Fibroblast of lung (primary cell): Measurements from ENCODE around the gene NFASC.

Experiments used
- CTCF ChIP-seq, 2 donors: IDR thresholded peaks in 1 of 2; conservative IDR thresholded peaks in 1 of 2; 1 replicate in 1 of 2; 2 replicates in 1 of 2; pipeline ENCODE4 v1.5.1; 2011 to 2012; ENCODE audit warnings: low read length in 2 of 2, control low read depth in 1 of 2, inconsistent platforms in 1 of 2, low read depth in 1 of 2, mild to moderate bottlenecking in 1 of 2
- EZH2 ChIP-seq: IDR thresholded peaks from 2 replicates; pipeline ENCODE4 v1.5.1; 2012; ENCODE audit warnings: low read length, control low read depth, mild to moderate bottlenecking; ENCODE audit errors: missing control alignments

GRCh38 chr1:205071028-205071409 is 200.4 kb downstream of the NFASC start:
- TF ChIP-seq EZH2 (no peak), CTCF (conservative IDR thresholded peaks at IDR 0.05 in 1 of 2, IDR thresholded peaks at IDR 0.05 in 1 of 2; ENCODE audit: low read depth in 1 of 2, low read length in 2 of 2) (no peak)
